Measurements from ENCODE around the gene MRPL47. TPM values are rescaled to one million over a fixed set of nuclear protein-coding genes. Genes with fewer than 3 reads are reported as not detected.
A peak's percentile ranks its signal among the peaks of the same experiment; 100 is the strongest.

The MRPL47 gene
- total and polyA plus RNA-seq, 2 of the 13 experiments (the other 11 are each of a cell fraction or from before 2014, with no cell fraction given): 36.1 to 83.8 TPM

DNA sequence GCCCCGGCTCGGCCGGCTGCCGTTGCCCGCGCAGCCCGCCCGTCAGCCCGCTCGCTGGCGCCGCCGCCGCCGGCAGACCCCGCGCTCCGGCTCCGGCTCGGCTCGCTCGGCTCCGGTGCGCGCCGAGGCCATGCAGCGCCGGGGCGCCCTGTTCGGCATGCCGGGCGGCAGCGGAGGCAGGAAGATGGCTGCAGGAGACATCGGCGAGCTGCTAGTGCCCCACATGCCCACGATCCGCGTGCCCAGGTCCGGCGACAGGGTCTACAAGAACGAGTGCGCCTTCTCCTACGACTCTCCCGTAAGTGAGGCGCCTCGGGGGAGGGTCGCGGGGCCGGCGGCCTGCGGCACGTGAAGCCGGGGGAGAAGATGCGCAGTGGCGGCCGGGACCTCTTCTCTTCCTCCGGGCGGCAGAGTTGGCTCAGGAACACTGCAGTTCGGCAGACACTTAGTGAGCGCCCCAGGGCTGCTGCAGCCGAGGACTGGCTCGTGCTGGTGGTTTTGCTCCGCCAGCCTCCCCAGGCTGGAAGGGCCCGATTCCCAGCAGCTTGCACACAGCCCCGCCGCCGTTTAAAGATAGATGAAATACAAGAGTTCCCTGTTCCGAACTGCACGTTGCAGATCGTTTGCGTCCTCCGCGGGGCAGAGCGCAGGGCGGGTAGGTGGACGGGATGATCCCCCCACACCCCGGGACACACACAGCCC is 48.8 kb upstream of the MRPL47 start (continued):
- TF ChIP-seq CENPBD1 (CRISPR knock-in tag; IDR thresholded peaks at IDR 0.05; ENCODE audit: borderline replicate concordance, low read depth): no peak
- TF ChIP-seq, protein P1, sequence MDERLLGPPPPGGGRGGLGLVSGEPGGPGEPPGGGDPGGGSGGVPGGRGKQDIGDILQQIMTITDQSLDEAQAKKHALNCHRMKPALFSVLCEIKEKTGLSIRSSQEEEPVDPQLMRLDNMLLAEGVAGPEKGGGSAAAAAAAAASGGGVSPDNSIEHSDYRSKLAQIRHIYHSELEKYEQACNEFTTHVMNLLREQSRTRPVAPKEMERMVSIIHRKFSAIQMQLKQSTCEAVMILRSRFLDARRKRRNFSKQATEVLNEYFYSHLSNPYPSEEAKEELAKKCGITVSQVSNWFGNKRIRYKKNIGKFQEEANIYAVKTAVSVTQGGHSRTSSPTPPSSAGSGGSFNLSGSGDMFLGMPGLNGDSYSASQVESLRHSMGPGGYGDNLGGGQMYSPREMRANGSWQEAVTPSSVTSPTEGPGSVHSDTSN (CRISPR knock-in tag; IDR thresholded peaks at IDR 0.05): no peak
- peak; percentile 70 for TF ChIP-seq MTERF4 (CRISPR knock-in tag; IDR thresholded peaks at IDR 0.05)
- no peak for TF ChIP-seq ZNF24 (IDR thresholded peaks at IDR 0.05)
- TF ChIP-seq ZNF674 (CRISPR knock-in tag; IDR thresholded peaks at IDR 0.05; ENCODE audit: low read depth): no peak
- no peak for TF ChIP-seq ZNF550 (CRISPR knock-in tag; IDR thresholded peaks at IDR 0.05; ENCODE audit: borderline replicate concordance)
- TF ChIP-seq, protein P2, sequence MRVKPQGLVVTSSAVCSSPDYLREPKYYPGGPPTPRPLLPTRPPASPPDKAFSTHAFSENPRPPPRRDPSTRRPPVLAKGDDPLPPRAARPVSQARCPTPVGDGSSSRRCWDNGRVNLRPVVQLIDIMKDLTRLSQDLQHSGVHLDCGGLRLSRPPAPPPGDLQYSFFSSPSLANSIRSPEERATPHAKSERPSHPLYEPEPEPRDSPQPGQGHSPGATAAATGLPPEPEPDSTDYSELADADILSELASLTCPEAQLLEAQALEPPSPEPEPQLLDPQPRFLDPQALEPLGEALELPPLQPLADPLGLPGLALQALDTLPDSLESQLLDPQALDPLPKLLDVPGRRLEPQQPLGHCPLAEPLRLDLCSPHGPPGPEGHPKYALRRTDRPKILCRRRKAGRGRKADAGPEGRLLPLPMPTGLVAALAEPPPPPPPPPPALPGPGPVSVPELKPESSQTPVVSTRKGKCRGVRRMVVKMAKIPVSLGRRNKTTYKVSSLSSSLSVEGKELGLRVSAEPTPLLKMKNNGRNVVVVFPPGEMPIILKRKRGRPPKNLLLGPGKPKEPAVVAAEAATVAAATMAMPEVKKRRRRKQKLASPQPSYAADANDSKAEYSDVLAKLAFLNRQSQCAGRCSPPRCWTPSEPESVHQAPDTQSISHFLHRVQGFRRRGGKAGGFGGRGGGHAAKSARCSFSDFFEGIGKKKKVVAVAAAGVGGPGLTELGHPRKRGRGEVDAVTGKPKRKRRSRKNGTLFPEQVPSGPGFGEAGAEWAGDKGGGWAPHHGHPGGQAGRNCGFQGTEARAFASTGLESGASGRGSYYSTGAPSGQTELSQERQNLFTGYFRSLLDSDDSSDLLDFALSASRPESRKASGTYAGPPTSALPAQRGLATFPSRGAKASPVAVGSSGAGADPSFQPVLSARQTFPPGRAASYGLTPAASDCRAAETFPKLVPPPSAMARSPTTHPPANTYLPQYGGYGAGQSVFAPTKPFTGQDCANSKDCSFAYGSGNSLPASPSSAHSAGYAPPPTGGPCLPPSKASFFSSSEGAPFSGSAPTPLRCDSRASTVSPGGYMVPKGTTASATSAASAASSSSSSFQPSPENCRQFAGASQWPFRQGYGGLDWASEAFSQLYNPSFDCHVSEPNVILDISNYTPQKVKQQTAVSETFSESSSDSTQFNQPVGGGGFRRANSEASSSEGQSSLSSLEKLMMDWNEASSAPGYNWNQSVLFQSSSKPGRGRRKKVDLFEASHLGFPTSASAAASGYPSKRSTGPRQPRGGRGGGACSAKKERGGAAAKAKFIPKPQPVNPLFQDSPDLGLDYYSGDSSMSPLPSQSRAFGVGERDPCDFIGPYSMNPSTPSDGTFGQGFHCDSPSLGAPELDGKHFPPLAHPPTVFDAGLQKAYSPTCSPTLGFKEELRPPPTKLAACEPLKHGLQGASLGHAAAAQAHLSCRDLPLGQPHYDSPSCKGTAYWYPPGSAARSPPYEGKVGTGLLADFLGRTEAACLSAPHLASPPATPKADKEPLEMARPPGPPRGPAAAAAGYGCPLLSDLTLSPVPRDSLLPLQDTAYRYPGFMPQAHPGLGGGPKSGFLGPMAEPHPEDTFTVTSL (CRISPR knock-in tag; IDR thresholded peaks at IDR 0.05; ENCODE audit: borderline replicate concordance): 0 out of 2 replicates have a peak, but pooled peaks have one; percentile 42
- no peak for TF ChIP-seq MIXL1 (CRISPR knock-in tag; IDR thresholded peaks at IDR 0.05)
- TF ChIP-seq HDAC1 (CRISPR knock-in tag; IDR thresholded peaks at IDR 0.05): peak; percentile 72
- no peak for TF ChIP-seq SALL2 (CRISPR knock-in tag; IDR thresholded peaks at IDR 0.05)
- no peak; the same call in 1 of the 2 replicates for TF ChIP-seq ZNF160 (CRISPR knock-in tag; IDR thresholded peaks at IDR 0.05)
- TF ChIP-seq AKNA (CRISPR knock-in tag; IDR thresholded peaks at IDR 0.05; ENCODE audit: borderline replicate concordance): no peak
- no peak for TF ChIP-seq CHD2 (IDR thresholded peaks at IDR 0.05; ENCODE audit: low read depth, low read length)
- TF ChIP-seq RAD51 (IDR thresholded peaks at IDR 0.05; ENCODE audit: borderline replicate concordance): no peak
